HG03108 (cell line): ENCODE results near the gene PTPRJ.
"Not testable (repeated sequence)": the region's sequence is repeated elsewhere in the genome, so short reads cannot be mapped to it uniquely, and the experiment has no call there.

Source experiments
- ATAC-seq: cut with Tn5 transposase; IDR thresholded peaks from one replicate; pipeline ENCODE4 v1.9.1; 2021; ENCODE audit warnings: moderate library complexity; ENCODE audit not compliant: unreplicated experiment

The PTPRJ gene

GRCh38 chr11:48107188-48107704 is 126.9 kb downstream of the PTPRJ start:
- peak; percentile 85 for ATAC-seq

GRCh38 chr11:48108231-48109045 is 128.1 kb downstream of the PTPRJ start:
- no peak for ATAC-seq

GRCh38 chr11:48109046-48109666 is 128.8 kb downstream of the PTPRJ start:
- no peak for ATAC-seq

GRCh38 chr11:48110509-48110766 is 130.1 kb downstream of the PTPRJ start:
- ATAC-seq: no peak

GRCh38 chr11:48111891-48112290 is 131.5 kb downstream of the PTPRJ start:
- ATAC-seq: no peak

DNA sequence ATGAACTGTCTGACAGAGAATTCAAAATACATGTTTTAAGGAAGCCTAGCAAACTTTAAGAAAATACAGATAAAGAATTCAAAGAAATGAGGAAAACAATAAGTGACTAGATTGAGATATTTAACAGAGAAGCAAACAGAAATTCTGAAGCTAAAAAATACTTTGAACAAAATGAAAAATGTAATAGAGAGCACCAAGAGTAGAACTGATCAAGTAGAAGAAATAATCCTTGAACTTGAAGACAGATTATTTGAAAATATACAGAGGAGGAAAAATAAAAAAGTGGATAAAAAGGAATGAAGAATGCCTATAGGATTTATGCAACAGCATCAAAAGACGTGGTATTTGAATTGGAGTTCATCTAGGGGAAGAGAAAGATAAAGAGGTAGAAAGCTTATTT is 134.4 kb downstream of the PTPRJ start:
- ATAC-seq: no peak

GRCh38 chr11:48116437-48117228 is 136.3 kb downstream of the PTPRJ start:
- no peak for ATAC-seq

- ATAC-seq: no peak
These were observed 141.9 kb downstream of the PTPRJ start for GRCh38 chr11:48122246-48122645.

- no peak for ATAC-seq
These were observed 142.3 kb downstream of the PTPRJ start for GRCh38 chr11:48122656-48123055.

DNA sequence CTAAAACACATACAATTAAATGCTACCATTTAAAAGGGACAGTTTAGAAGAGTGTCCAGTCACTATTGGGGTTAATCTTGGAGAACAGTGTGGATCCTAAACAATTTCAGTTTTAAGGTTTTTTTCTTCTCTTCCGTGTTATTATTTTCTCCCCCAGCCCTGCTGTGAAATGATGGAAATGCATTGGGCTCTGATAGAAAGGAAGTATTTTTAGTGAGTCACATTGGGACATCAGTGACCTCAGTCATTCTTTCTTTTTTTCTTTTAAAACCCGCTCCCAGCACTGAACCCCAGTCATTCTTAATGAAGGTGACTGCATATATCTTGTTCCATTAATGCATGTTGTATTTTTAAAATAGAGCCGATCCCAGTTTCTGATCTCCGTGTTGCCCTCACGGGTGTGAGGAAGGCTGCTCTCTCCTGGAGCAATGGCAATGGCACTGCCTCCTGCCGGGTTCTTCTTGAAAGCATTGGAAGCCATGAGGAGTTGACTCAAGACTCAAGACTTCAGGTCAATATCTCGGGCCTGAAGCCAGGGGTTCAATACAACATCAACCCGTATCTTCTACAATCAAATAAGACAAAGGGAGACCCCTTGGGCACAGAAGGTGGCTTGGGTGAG is 143.0 kb downstream of the PTPRJ start:
- no peak for ATAC-seq

DNA sequence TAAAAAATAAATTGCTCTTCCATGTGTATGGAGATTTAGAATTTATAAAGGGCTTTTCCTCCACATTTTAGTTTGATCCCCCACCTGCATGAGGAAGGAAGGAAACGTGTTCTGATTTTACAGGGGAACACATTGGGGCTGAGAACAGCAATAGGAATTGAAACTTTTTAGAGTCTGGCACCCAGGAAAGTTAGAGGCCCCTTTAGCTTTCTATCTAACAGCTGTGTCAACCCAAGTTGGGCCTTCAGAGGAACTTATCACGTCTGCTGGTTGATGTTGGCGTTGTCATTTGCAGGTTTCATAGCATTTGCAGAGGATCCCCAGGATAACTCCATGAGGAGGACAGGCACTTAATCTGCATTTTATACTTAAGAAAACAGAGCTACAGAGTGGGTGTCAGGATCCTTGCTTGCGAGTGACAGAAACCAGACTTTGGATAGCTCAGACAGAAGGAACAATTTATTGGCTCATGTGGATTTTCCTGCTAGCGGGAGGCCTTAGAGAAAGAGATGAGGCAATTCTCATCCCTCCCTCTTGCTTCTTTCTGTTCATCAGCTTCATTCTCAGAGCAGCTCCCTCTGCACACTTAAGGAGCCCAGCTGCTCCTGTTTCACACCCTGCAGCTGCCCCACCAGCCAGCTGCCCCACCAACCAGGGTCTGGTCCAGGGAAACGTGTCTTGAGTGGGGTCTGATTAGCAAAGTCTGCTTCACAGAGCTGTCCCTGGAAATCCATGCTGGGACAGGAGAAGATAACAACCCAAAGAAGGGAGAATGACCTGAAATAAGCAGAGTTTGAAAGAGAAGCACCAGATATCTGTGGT is 143.8 kb downstream of the PTPRJ start:
- no peak for ATAC-seq

DNA sequence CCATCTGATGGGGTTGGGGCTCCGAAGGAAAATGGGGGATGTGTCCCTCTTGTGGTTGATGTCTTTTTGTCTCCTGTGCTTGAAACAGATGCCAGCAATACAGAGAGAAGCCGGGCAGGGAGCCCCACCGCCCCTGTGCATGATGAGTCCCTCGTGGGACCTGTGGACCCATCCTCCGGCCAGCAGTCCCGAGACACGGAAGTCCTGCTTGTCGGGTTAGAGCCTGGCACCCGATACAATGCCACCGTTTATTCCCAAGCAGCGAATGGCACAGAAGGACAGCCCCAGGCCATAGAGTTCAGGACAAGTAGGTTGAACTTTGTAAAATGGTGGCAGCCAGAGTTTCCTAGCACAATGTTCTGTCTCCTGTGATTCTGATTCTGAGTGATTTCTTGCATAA is 144.5 kb downstream of the PTPRJ start:
- no peak for ATAC-seq

- no peak for ATAC-seq
These were observed 145.5 kb downstream of the PTPRJ start for GRCh38 chr11:48125866-48126265.

DNA sequence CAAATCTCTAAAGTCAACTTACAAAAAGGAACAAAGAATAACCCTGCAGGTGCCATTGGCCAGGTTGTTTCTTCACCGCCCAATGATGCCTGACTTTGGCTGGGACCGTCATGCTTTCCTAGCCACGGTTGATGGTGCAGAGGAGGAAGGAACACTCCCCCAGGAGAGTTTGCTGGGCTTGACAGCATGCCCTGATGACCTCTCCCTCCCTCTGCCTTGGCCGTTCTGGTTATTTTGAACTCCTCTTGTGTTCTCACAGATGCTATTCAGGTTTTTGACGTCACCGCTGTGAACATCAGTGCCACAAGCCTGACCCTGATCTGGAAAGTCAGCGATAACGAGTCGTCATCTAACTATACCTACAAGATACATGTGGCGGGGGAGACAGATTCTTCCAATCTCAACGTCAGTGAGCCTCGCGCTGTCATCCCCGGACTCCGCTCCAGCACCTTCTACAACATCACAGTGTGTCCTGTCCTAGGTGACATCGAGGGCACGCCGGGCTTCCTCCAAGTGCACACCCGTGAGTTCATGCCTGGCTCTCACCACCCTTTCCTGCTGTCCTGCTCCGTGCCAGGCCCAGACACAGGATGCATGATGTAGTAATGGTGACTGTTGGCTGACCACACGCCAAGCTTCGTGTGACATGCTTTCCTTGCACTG is 147.3 kb downstream of the PTPRJ start:
- ATAC-seq: no peak

DNA sequence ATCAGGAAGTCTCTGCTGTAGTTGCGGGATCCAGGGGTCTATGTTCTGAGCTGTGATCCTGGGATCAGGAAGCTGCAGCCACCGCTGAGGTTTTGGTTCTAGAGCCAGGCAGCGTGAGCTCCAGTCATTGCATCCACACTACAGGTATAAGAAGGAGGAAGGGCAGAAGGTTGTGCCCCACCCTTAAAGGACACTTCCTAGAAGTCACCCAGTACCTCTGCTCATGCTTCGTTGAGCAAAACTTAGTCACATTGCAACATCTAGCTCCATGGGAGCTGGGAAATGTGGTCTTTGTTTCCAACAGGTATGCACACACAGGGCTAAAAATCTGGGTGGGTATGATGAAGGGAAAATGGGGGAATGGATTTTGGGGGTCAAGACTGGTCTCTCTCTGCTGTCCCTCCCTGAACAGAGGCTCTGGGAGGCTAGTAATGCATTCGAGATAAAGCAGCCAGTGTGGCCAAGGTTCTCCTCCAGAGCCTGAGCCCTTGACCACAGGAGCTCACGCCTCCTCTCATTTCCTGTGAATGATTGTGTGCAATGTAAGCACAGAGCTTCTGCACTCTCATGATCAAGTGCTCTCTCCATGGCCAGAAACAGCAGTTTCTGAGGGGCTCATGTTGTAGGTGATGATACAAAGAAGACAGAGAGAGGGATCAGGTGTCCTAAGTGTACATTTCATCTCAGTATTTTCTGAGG is 149.5 kb downstream of the PTPRJ start:
- no peak for ATAC-seq

- no peak for ATAC-seq
These were observed 154.0 kb downstream of the PTPRJ start for GRCh38 chr11:48134221-48134922.

GRCh38 chr11:48138222-48138621 is 157.9 kb downstream of the PTPRJ start:
- ATAC-seq: no peak

- not testable (repeated sequence) for ATAC-seq
These were observed 159.5 kb downstream of the PTPRJ start for GRCh38 chr11:48139896-48140295.
